OCI-LY3 (cell line): Measurements from ENCODE around the gene PHC1.
A peak's percentile ranks its signal among the peaks of the same experiment; 100 is the strongest.

Experiments
- H2AFZ ChIP-seq: fragments of 200-600, 300-600 bp; shearing (Covaris generic); 2 replicates; pipeline ENCODE4 v1.6.0; 2014; ENCODE audit warnings: antibody characterized with exemption, low read depth, low read length
- H3K27ac ChIP-seq: fragments of 200-600, 300-600 bp; sonication (generic); 2 replicates; pipeline ENCODE4 v1.5.1; 2014; ENCODE audit warnings: mild to moderate bottlenecking, low read length, moderate library complexity, mixed read lengths
- H3K27me3 ChIP-seq: fragments of 200-600, 300-600 bp; sonication (generic); 2 replicates; pipeline ENCODE4 v1.6.1; 2014; ENCODE audit warnings: low read depth, low read length, mixed read lengths
- H3K36me3 ChIP-seq: fragments of 200-600, 300-600 bp; sonication (generic); replicated peaks from 2 replicates; pipeline ENCODE3; 2014; ENCODE audit warnings: low read depth, low read length, mixed read lengths
- H3K4me1 ChIP-seq: fragments of 300-600, 200-600 bp; sonication (generic); 2 replicates; pipeline ENCODE4 v1.6.1; 2014; ENCODE audit warnings: low read length, mixed read lengths
- H3K4me2 ChIP-seq: fragments of 200-600, 300-600 bp; sonication (generic); 2 replicates; pipeline ENCODE4 v1.6.1; 2014; ENCODE audit warnings: low read length, mixed read lengths
- H3K4me3 ChIP-seq: fragments of 300-600, 200-600 bp; sonication (generic); 2 replicates; pipeline ENCODE4 v1.5.1; 2014; ENCODE audit warnings: antibody characterized with exemption, mild to moderate bottlenecking, low read length, moderate library complexity
- H3K79me2 ChIP-seq: fragments of 300-600, 200-600 bp; shearing (Covaris generic); 2 replicates; pipeline ENCODE4 v1.6.1; 2014; ENCODE audit warnings: mild to moderate bottlenecking, low read length, mixed read lengths
- H3K9ac ChIP-seq: fragments of 300-600, 200-600 bp; shearing (Covaris generic); 2 replicates; pipeline ENCODE4 v1.6.0; 2014; ENCODE audit warnings: mild to moderate bottlenecking, low read length, moderate library complexity
- H3K9me3 ChIP-seq: fragments of 200-600, 300-600 bp; shearing (Covaris generic); 2 replicates; pipeline ENCODE4 v1.6.1; 2014; ENCODE audit warnings: low read length, mixed read lengths; ENCODE audit not compliant: insufficient read depth
- H4K20me1 ChIP-seq: fragments of 200-600, 300-600 bp; sonication (generic); 2 replicates; pipeline ENCODE4 v1.6.1; 2016; ENCODE audit warnings: low read length, mixed read lengths; ENCODE audit not compliant: insufficient read depth
- CTCF ChIP-seq: fragments of 200-600, 300-600 bp; sonication (generic); IDR thresholded peaks from 2 replicates; pipeline ENCODE4 v1.5.1; 2014; ENCODE audit warnings: antibody characterized with exemption, low read length, low read depth
- EZH2phosphoT487 ChIP-seq: fragments of 200-600 bp; shearing (Covaris generic); IDR thresholded peaks from 2 replicates; pipeline ENCODE4 v1.6.1; 2018; ENCODE audit warnings: antibody characterized with exemption, mixed run types, low read depth

The PHC1 gene

GRCh38 chr12:8980137-8980536 is 65.8 kb downstream of the PHC1 start:
- Histone ChIP-seq H3K27me3 (no peaks in the 10 kb centered on the region), H3K9me3 (peaks cover 12% of the 10 kb centered on the region; the same call in 1 of the 2 replicates), H2AFZ (no peak overlapping the region), H3K4me2 (no peak overlapping the region), H3K4me3 (no peak overlapping the region), H3K9ac (no peak overlapping the region), H3K27ac (no peak overlapping the region), H4K20me1 (no peaks in the 10 kb centered on the region), H3K36me3 (peaks cover 7% of the 10 kb centered on the region), H3K4me1 (peaks cover 3% of the 10 kb centered on the region), H3K79me2 (no peaks in the 10 kb centered on the region)
- no peak for TF ChIP-seq EZH2phosphoT487
- TF ChIP-seq CTCF, result no peak

GRCh38 chr12:8985213-8985754 is 71.0 kb downstream of the PHC1 start:
- Histone ChIP-seq H3K27me3 (no peaks in the 10 kb centered on the region), H3K9ac (no peak overlapping the region), H4K20me1 (no peaks in the 10 kb centered on the region), H3K4me3 (no peak overlapping the region), H3K9me3 (0 out of 2 replicates have a peak, but pooled peaks cover 2% of the 10 kb centered on the region), H3K4me1 (peaks cover 50% of the 10 kb centered on the region), H3K4me2 (0 out of 2 replicates have a peak overlapping the region, but pooled peaks have one; percentile 7), H3K36me3 (peaks cover 2% of the 10 kb centered on the region), H3K27ac (no peak overlapping the region), H3K79me2 (no peaks in the 10 kb centered on the region), H2AFZ (no peak overlapping the region)
- TF ChIP-seq CTCF, result no peak
- no peak for TF ChIP-seq EZH2phosphoT487

- H3K9ac ChIP-seq, result no peak overlapping the region
- H4K20me1 ChIP-seq, result no peaks in the 10 kb centered on the region
- no peaks in the 10 kb centered on the region for H3K9me3 ChIP-seq
- peak overlapping the region; percentile 28; the same call in 1 of the 2 replicates for H3K27ac ChIP-seq
- no peaks in the 10 kb centered on the region for H3K36me3 ChIP-seq
- no peak overlapping the region for H2AFZ ChIP-seq
- no peak for TF ChIP-seq CTCF
- TF ChIP-seq EZH2phosphoT487, result no peak
- H3K4me2 ChIP-seq, result peak overlapping the region; percentile 38
- no peaks in the 10 kb centered on the region for H3K27me3 ChIP-seq
- H3K4me1 ChIP-seq, result peaks cover 61% of the 10 kb centered on the region
- H3K4me3 ChIP-seq, result no peak overlapping the region
- no peaks in the 10 kb centered on the region for H3K79me2 ChIP-seq
Measured at GRCh38 chr12:8987163-8987562, 72.9 kb downstream of the PHC1 start.

GRCh38 chr12:8987685-8988084 is 73.4 kb downstream of the PHC1 start:
- TF ChIP-seq EZH2phosphoT487 (no peak), CTCF (no peak)
- H3K27me3 ChIP-seq, result no peaks in the 10 kb centered on the region
- H2AFZ ChIP-seq, result no peak overlapping the region
- no peaks in the 10 kb centered on the region for H3K36me3 ChIP-seq
- no peaks in the 10 kb centered on the region for H3K79me2 ChIP-seq
- no peak overlapping the region for H3K4me3 ChIP-seq
- no peaks in the 10 kb centered on the region for H4K20me1 ChIP-seq
- H3K9ac ChIP-seq, result no peak overlapping the region
- H3K4me2 ChIP-seq, result peak overlapping the region; percentile 38
- no peaks in the 10 kb centered on the region for H3K9me3 ChIP-seq
- peak overlapping the region; percentile 28 for H3K27ac ChIP-seq
- peaks cover 64% of the 10 kb centered on the region for H3K4me1 ChIP-seq
